Measurements from ENCODE around the gene APEH.

GRCh38 chr3:49641921-49642707, 32.0 kb upstream of the APEH start:
- TF ChIP-seq, protein P1, sequence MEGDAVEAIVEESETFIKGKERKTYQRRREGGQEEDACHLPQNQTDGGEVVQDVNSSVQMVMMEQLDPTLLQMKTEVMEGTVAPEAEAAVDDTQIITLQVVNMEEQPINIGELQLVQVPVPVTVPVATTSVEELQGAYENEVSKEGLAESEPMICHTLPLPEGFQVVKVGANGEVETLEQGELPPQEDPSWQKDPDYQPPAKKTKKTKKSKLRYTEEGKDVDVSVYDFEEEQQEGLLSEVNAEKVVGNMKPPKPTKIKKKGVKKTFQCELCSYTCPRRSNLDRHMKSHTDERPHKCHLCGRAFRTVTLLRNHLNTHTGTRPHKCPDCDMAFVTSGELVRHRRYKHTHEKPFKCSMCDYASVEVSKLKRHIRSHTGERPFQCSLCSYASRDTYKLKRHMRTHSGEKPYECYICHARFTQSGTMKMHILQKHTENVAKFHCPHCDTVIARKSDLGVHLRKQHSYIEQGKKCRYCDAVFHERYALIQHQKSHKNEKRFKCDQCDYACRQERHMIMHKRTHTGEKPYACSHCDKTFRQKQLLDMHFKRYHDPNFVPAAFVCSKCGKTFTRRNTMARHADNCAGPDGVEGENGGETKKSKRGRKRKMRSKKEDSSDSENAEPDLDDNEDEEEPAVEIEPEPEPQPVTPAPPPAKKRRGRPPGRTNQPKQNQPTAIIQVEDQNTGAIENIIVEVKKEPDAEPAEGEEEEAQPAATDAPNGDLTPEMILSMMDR (IDR thresholded peaks at IDR 0.05): no peak
- TF ChIP-seq POLR2A (IDR thresholded peaks at IDR 0.05): no peak
